Adipose tissue (tissue), 3 donors: ENCODE measurements around the gene QRFP. TPM values are rescaled to one million over a fixed set of nuclear protein-coding genes. Genes with fewer than 3 reads are reported as not detected.
A peak's percentile ranks its signal among the peaks of the same experiment; 100 is the strongest.

ENCODE experiments used
- H3K27ac ChIP-seq: one replicate; pipeline ENCODE4 v1.5.1; 2013; ENCODE audit warnings: low read depth, low read length
- WGBS, 3 donors: extraction: QIAGEN DNeasy Blood & Tissue Kit; methylation state at CpG; one replicate each; pipeline ENCODE4 v1.1.7; 2013; 5-methylcytosine and 5-hydroxymethylcytosine counted together
- polyA plus RNA-seq, 3 donors: library from polyadenylated mRNA; stranded (reverse); fragments of 200-250 nt; gene quantifications; one replicate each; pipeline ENCODE4 v1.2.3, GENCODE V29; 2013
- donor health status: healthy with polysubstance abuse.
- donor health status: Bipolar disorder and iron deficiency.
- donor health status: healthy.

Gene QRFP
- polyA plus RNA-seq, 3 donors = 0.03 to 0.12 TPM; not detected in 1

- 37 to 47% (median 40%) methylated on average over 12 of the region's 12 CpGs for WGBS, 3 donors
- H3K27ac ChIP-seq = peak overlapping the region; percentile 35
Observed at GRCh38 chr9:130846487-130847305, 49.9 kb downstream of the QRFP start.

DNA sequence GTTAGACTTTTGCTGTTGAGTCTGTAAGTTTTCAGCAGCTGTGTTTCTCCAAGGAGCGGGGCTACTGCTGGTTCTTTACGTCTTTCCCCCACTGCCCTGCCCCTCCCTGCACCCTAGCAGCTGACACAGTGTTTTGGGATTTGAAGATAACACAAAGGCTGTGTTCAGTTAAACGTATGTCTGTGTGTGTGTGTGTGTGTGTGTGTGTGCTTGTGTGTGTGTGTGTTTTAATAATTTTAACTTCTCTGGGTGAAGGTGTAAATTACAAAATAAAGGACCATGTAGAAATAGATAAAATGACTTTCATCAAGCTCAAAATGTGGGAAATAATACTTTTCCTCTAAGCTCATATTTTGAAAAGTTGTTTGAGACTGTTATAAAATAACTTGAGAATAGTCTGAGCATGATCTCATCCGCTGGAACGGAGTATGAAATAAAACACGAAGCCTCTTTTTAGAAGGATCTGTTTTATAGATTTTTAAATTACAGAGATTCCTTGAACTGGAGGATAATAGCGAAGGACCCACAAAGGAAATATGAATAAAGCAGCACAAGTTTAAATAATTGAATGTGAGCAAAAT, 50.6 kb downstream of the QRFP start:
- peak overlapping the region; percentile 35 for H3K27ac ChIP-seq
- WGBS, 3 donors = 32 to 50% (median 43%) methylated on average over 7 of the region's 7 CpGs

DNA sequence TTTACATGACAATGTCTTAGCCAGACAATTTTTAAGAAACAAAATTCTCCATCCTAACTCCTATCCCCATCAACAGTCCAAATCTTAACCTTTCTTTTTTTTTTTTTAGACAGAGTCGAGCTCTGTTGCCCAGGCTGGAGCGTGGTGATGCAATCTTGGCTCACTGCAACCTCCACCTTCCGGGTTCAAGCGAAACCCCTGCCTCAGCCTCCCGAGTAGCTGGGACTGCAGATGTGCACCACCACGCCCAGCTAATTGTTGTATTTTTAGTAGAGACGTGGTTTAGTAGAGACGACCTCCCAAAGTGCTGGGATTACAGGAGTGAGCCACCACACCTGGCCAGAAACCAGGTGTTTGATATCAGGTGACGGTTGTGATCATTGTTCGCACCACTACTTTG, 51.4 kb downstream of the QRFP start:
- 47 to 85% (median 48%) methylated on average over 10 of the region's 10 CpGs for WGBS, 3 donors
- H3K27ac ChIP-seq = no peak overlapping the region

- no peak overlapping the region for H3K27ac ChIP-seq
- 76 to 83% (median 80%) methylated on average over 4 of the region's 4 CpGs for WGBS, 3 donors
Observed at GRCh38 chr9:130844044-130844451, 52.6 kb downstream of the QRFP start.

GRCh38 chr9:130843049-130843908, 53.3 kb downstream of the QRFP start:
- WGBS, 3 donors = 78 to 85% (median 84%) methylated on average over 9 of the region's 9 CpGs
- no peak overlapping the region for H3K27ac ChIP-seq

Other genes starting within 250 kb of the QRFP start
- gene PRDM12, start 232.2 kb downstream of the QRFP start, polyA plus RNA-seq = under 1 TPM in 1 of 3 donors, not detected in 2; 0.03 TPM
- 10 to 100 TPM in 2 of 3 donors, 1 to 10 TPM in 1; 9.6 to 19.6 (median 18.6) TPM for gene EXOSC2, start 203.0 kb downstream of the QRFP start, polyA plus RNA-seq
- gene ABL1, start 61.6 kb downstream of the QRFP start, polyA plus RNA-seq = 10 to 100 TPM; 17.0 to 75.0 (median 58.1) TPM
- gene FIBCD1, start 42.4 kb upstream of the QRFP start, polyA plus RNA-seq = 1 to 10 TPM in 1 of 3 donors, under 1 TPM in 2; 0.18 to 4.6 (median 0.21) TPM
- gene LAMC3, start 112.4 kb upstream of the QRFP start, polyA plus RNA-seq = 1 to 10 TPM in 1 of 3 donors, under 1 TPM in 2; 0.45 to 1.8 (median 0.46) TPM
- gene AIF1L, start 199.7 kb upstream of the QRFP start, polyA plus RNA-seq = 10 to 100 TPM in 2 of 3 donors, 1 to 10 TPM in 1; 2.9 to 46.2 (median 46.2) TPM
- gene NUP214, start 228.8 kb upstream of the QRFP start, polyA plus RNA-seq = 10 to 100 TPM; 14.8 to 28.8 (median 16.5) TPM